Osteoblast (primary cell): ENCODE data around the gene DGKB. TPM values are rescaled to one million over a fixed set of nuclear protein-coding genes. Genes with fewer than 3 reads are reported as not detected.

Experiments
- DNase-seq: peaks from one replicate; pipeline ENCODE4 v3.0.0; 2011; ENCODE audit warnings: low spot score, mixed read lengths; ENCODE audit not compliant: insufficient read length; ENCODE audit errors: missing footprints
- H2AFZ ChIP-seq: 2 replicates; pipeline ENCODE4 v1.6.0; 2011; ENCODE audit warnings: mild to moderate bottlenecking, low read length
- H3K27ac ChIP-seq: 2 replicates; pipeline ENCODE4 v1.5.1; 2011; ENCODE audit warnings: mild to moderate bottlenecking, low read depth, low read length, moderate library complexity
- H3K27me3 ChIP-seq: 2 replicates; pipeline ENCODE4 v1.6.0; 2012; ENCODE audit warnings: mild to moderate bottlenecking, control low read depth, inconsistent platforms, low read length, moderate library complexity; ENCODE audit not compliant: insufficient read depth
- H3K36me3 ChIP-seq: 2 replicates; pipeline ENCODE4 v1.5.1; 2011; ENCODE audit warnings: mild to moderate bottlenecking, low read length, control low read depth, moderate library complexity; ENCODE audit not compliant: insufficient read depth
- H3K4me1 ChIP-seq: 2 replicates; pipeline ENCODE4 v1.5.1; 2011; ENCODE audit warnings: mild to moderate bottlenecking, low read length, control low read depth, moderate library complexity; ENCODE audit not compliant: insufficient read depth
- H3K4me2 ChIP-seq: 2 replicates; pipeline ENCODE4 v1.6.0; 2011; ENCODE audit warnings: mild to moderate bottlenecking, low read length; ENCODE audit not compliant: insufficient read depth
- H3K4me3 ChIP-seq: fragments of 200-600 bp; sonication (generic); 3 replicates; pipeline ENCODE4 v1.5.1; 2012; ENCODE audit warnings: mild to moderate bottlenecking, low read length, inconsistent platforms; ENCODE audit not compliant: insufficient read depth
- H3K79me2 ChIP-seq: 2 replicates; pipeline ENCODE4 v1.6.0; 2012; ENCODE audit warnings: mild to moderate bottlenecking, low read length, control low read depth, inconsistent platforms; ENCODE audit not compliant: insufficient read depth
- H3K9me3 ChIP-seq: 2 replicates; pipeline ENCODE4 v1.5.1; 2011; ENCODE audit warnings: low read depth, low read length, control low read depth
- H4K20me1 ChIP-seq: 2 replicates; pipeline ENCODE4 v1.6.0; 2012; ENCODE audit warnings: mild to moderate bottlenecking, low read length, control low read depth; ENCODE audit not compliant: insufficient read depth
- total RNA-seq: library from RNA; depleted of rRNA; stranded (reverse); fragments of >200 nt; gene quantifications from 2 replicates; pipeline ENCODE4 v1.2.3, GENCODE V29; 2012
- TF ChIP-seq, protein P1 (sequence below): IDR thresholded peaks from 2 replicates; pipeline ENCODE4 v1.5.1; 2011; ENCODE audit warnings: mild to moderate bottlenecking, low read depth, low read length, moderate library complexity; ENCODE audit errors: extremely low read depth

Gene DGKB
- total RNA-seq, 1 donor, result 1.1 TPM

DNA sequence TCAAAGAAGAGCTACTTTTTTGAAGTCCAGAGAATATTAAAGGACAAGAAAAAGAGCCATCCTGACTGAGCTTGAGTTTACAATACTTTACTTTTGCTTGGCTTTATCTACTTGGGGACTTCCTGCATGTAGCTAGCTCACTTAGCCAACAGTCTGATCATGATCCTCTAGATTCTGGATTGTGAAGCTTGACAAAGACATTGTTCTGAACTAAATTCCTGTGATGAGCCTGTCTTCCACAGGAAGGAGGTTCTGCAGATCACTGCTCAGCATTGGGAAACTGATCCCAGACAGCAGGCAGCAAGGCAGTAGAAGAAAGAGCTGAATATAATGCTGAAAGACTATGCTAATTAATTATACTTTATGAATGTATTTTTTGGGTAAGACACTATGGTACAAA is 296.4 kb downstream of the DGKB start:
- H3K79me2 ChIP-seq, result no peaks in the 10 kb centered on the region
- no peaks in the 10 kb centered on the region for H4K20me1 ChIP-seq
- no peaks in the 10 kb centered on the region for H3K4me1 ChIP-seq
- no peak overlapping the region for H3K4me2 ChIP-seq
- H2AFZ ChIP-seq, result peak overlapping the region; percentile 6
- H3K27me3 ChIP-seq, result no peaks in the 10 kb centered on the region
- no peak overlapping the region for H3K27ac ChIP-seq
- no peaks in the 10 kb centered on the region for H3K36me3 ChIP-seq
- H3K9me3 ChIP-seq, result no peaks in the 10 kb centered on the region
- H3K4me3 ChIP-seq, result no peak overlapping the region
- TF ChIP-seq, protein P1, sequence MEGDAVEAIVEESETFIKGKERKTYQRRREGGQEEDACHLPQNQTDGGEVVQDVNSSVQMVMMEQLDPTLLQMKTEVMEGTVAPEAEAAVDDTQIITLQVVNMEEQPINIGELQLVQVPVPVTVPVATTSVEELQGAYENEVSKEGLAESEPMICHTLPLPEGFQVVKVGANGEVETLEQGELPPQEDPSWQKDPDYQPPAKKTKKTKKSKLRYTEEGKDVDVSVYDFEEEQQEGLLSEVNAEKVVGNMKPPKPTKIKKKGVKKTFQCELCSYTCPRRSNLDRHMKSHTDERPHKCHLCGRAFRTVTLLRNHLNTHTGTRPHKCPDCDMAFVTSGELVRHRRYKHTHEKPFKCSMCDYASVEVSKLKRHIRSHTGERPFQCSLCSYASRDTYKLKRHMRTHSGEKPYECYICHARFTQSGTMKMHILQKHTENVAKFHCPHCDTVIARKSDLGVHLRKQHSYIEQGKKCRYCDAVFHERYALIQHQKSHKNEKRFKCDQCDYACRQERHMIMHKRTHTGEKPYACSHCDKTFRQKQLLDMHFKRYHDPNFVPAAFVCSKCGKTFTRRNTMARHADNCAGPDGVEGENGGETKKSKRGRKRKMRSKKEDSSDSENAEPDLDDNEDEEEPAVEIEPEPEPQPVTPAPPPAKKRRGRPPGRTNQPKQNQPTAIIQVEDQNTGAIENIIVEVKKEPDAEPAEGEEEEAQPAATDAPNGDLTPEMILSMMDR, result no peak
- DNase-seq, result no peak

DNA sequence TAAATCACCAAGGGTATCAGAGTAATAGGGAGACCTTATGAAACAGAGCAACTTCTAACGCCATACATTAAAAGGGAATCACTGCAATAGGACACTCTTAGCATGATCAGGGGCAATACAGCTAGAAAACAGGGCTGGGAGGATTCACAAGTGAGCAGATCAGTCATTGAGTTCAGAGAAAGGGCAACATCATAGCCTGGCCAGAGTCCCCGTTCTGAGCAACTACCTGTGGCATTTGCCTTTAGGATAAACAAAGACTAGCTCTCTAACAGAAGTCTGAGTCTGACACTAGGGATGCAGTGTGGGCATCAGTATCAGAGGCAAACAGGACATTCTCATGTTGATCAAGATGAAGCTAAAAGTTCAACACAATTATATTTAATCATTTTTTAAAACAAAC is 297.9 kb downstream of the DGKB start:
- no peaks in the 10 kb centered on the region for H3K9me3 ChIP-seq
- no peaks in the 10 kb centered on the region for H3K27me3 ChIP-seq
- no peak overlapping the region for H2AFZ ChIP-seq
- TF ChIP-seq, protein P1, result no peak
- no peak overlapping the region for H3K27ac ChIP-seq
- DNase-seq, result peak; percentile 25
- H3K4me3 ChIP-seq, result no peak overlapping the region
- H3K4me1 ChIP-seq, result no peaks in the 10 kb centered on the region
- no peaks in the 10 kb centered on the region for H3K79me2 ChIP-seq
- H3K4me2 ChIP-seq, result no peak overlapping the region
- no peaks in the 10 kb centered on the region for H4K20me1 ChIP-seq
- no peaks in the 10 kb centered on the region for H3K36me3 ChIP-seq

DNA sequence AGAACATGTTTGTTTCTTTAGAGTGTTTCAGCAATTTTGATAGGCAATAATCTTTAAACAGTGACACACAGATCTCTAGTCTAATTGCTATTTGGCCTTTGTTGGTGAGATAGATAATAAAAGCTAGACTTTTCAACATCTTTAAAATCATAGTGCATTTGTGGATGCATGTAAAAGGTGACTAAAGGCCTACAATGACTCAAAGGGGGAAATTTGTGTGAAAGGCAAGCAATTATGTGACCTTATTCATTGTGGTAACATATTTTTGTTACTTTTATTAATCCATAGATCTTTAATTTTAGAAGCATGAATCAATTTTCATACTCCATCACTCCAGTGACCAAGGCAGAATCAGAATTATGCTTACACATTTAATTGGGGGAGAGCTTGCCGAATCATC is 299.7 kb downstream of the DGKB start:
- no peaks in the 10 kb centered on the region for H3K4me1 ChIP-seq
- no peak overlapping the region for H3K4me2 ChIP-seq
- H2AFZ ChIP-seq, result no peak overlapping the region

DNA sequence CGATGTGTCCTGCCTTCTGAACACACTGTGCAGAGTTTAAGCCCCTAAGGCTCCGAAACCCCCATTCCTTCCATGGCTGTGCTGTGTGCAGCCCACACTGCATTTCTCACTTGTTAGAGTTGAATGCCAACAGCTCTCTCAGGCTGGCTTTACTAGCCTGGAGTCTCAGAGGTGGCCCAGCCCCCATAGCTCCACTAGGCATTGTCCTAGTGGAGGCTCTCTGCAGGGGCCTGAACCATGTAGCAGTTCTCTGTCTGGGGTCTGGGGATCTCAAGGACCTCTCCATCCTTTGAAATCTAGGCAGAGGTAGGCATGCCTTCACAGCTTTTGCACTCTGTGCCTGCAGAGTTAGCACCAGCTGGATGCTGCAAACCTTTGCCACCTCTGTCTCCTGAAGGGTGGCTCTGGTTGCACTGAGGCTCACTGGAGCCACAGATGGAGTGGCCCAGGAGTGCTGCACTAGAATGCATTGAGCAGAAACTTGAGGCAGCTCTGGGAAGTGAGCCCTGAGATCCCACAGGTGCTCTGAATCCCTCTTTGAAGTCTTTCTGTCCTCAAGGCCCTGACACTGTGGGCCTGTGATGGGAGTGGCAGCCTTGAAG is 301.7 kb downstream of the DGKB start:
- Histone ChIP-seq H3K4me1 (peaks cover 10% of the 10 kb centered on the region), H3K4me3 (no peak overlapping the region), H3K36me3 (no peaks in the 10 kb centered on the region), H2AFZ (no peak overlapping the region), H4K20me1 (no peaks in the 10 kb centered on the region), H3K79me2 (no peaks in the 10 kb centered on the region), H3K4me2 (no peak overlapping the region), H3K27ac (no peak overlapping the region), H3K9me3 (no peaks in the 10 kb centered on the region), H3K27me3 (no peaks in the 10 kb centered on the region)
- TF ChIP-seq, protein P1, result no peak
- DNase-seq, result no peak

More for the DNA sequence above, 299.7 kb downstream of the DGKB start:
- Histone ChIP-seq H3K79me2 (no peaks in the 10 kb centered on the region), H3K9me3 (no peaks in the 10 kb centered on the region), H3K36me3 (no peaks in the 10 kb centered on the region), H3K27me3 (no peaks in the 10 kb centered on the region), H3K27ac (no peak overlapping the region), H3K4me3 (no peak overlapping the region), H4K20me1 (no peaks in the 10 kb centered on the region)
- no peak for DNase-seq
- TF ChIP-seq, protein P1, result no peak
